Activated T-cell treated with anti-CD3 and anti-CD28 coated beads, Interleukin-2, amount 50 U/mL, for 24 hours (primary cell): ENCODE results near the gene ITGAL.
"Not testable (repeated sequence)": the region's sequence is repeated elsewhere in the genome, so short reads cannot be mapped to it uniquely, and the experiment has no call there.

Source experiments
- DNase-seq: peaks from one replicate; pipeline ENCODE4 v3.0.0-alpha.2; 2020
- H3K27ac Mint-ChIP-seq: 2 replicates; pipeline ENCODE4 v1.8.0; 2020; ENCODE audit warnings: mild to moderate bottlenecking, mixed read lengths
- H3K27me3 Mint-ChIP-seq: 2 replicates; pipeline ENCODE4 v1.8.0; 2020; ENCODE audit warnings: mixed read lengths
- H3K36me3 Mint-ChIP-seq: 2 replicates; pipeline ENCODE4 v1.8.0; 2020; ENCODE audit warnings: low read depth, mixed read lengths
- H3K4me1 Mint-ChIP-seq: 2 replicates; pipeline ENCODE4 v1.8.0; 2020; ENCODE audit warnings: low read depth, mixed read lengths
- H3K4me3 Mint-ChIP-seq: 2 replicates; pipeline ENCODE4 v1.8.0; 2020; ENCODE audit warnings: mild to moderate bottlenecking, moderate library complexity, mixed read lengths
- H3K9me3 Mint-ChIP-seq: 2 replicates; pipeline ENCODE4 v1.8.0; 2020; ENCODE audit warnings: mixed read lengths

ITGAL gene

GRCh38 chr16:30473231-30474073 is 910 bp downstream of the ITGAL start:
- Mint-ChIP-seq H3K27ac (peak overlapping the region; percentile 92), H3K4me3 (peak overlapping the region; percentile 94), H3K4me1 (peaks cover 68% of the 10 kb centered on the region), H3K36me3 (peaks cover 58% of the 10 kb centered on the region), H3K9me3 (no peaks in the 10 kb centered on the region), H3K27me3 (no peaks in the 10 kb centered on the region)
- DNase-seq: peak; percentile 85

GRCh38 chr16:30474074-30474452 is 1.5 kb downstream of the ITGAL start:
- no peaks in the 10 kb centered on the region for H3K9me3 Mint-ChIP-seq
- H3K27ac Mint-ChIP-seq: peak overlapping the region; percentile 92
- H3K4me3 Mint-ChIP-seq: peak overlapping the region; percentile 94
- peaks cover 73% of the 10 kb centered on the region for H3K4me1 Mint-ChIP-seq
- peaks cover 64% of the 10 kb centered on the region for H3K36me3 Mint-ChIP-seq
- peak; percentile 56 for DNase-seq
- no peaks in the 10 kb centered on the region for H3K27me3 Mint-ChIP-seq

GRCh38 chr16:30474684-30475083 is 2.1 kb downstream of the ITGAL start:
- Mint-ChIP-seq H3K9me3 (no peaks in the 10 kb centered on the region), H3K27me3 (no peaks in the 10 kb centered on the region), H3K4me3 (peak overlapping the region; percentile 94), H3K4me1 (peaks cover 70% of the 10 kb centered on the region), H3K36me3 (peaks cover 70% of the 10 kb centered on the region), H3K27ac (peak overlapping the region; percentile 83)
- no peak for DNase-seq

GRCh38 chr16:30476991-30477390 is 4.4 kb downstream of the ITGAL start:
- peak overlapping the region; percentile 85 for H3K27ac Mint-ChIP-seq
- peaks cover 67% of the 10 kb centered on the region for H3K4me1 Mint-ChIP-seq
- H3K36me3 Mint-ChIP-seq: peaks cover 92% of the 10 kb centered on the region
- H3K27me3 Mint-ChIP-seq: no peaks in the 10 kb centered on the region
- DNase-seq: no peak
- H3K4me3 Mint-ChIP-seq: no peak overlapping the region
- no peaks in the 10 kb centered on the region for H3K9me3 Mint-ChIP-seq

- H3K9me3 Mint-ChIP-seq, H3K4me3 Mint-ChIP-seq, H3K27me3 Mint-ChIP-seq, DNase-seq: not testable (repeated sequence)
- peaks cover 65% of the 10 kb centered on the region for H3K4me1 Mint-ChIP-seq
- H3K27ac Mint-ChIP-seq: peak overlapping the region; percentile 85
- H3K36me3 Mint-ChIP-seq: peaks cover 97% of the 10 kb centered on the region
Measured at GRCh38 chr16:30477773-30478172, 5.2 kb downstream of the ITGAL start.

- no peak for DNase-seq
- H3K4me1 Mint-ChIP-seq: peaks cover 68% of the 10 kb centered on the region
- peaks cover 97% of the 10 kb centered on the region for H3K36me3 Mint-ChIP-seq
Measured at GRCh38 chr16:30478766-30479478, 6.4 kb downstream of the ITGAL start.

GRCh38 chr16:30481381-30481780 is 8.8 kb downstream of the ITGAL start:
- Mint-ChIP-seq H3K4me1 (peaks cover 60% of the 10 kb centered on the region), H3K36me3 (peaks cover 98% of the 10 kb centered on the region), H3K27ac (peak overlapping the region; percentile 59), H3K4me3 (no peak overlapping the region), H3K9me3 (no peaks in the 10 kb centered on the region), H3K27me3 (no peaks in the 10 kb centered on the region)
- DNase-seq: no peak

More at GRCh38 chr16:30478766-30479478, 6.4 kb downstream of the ITGAL start:
- Mint-ChIP-seq H3K9me3 (no peaks in the 10 kb centered on the region), H3K27ac (peak overlapping the region; percentile 79), H3K27me3 (no peaks in the 10 kb centered on the region), H3K4me3 (no peak overlapping the region)

GRCh38 chr16:30482366-30482765 is 9.8 kb downstream of the ITGAL start:
- H3K4me3 Mint-ChIP-seq: no peak overlapping the region
- H3K9me3 Mint-ChIP-seq: no peaks in the 10 kb centered on the region
- H3K27ac Mint-ChIP-seq: peak overlapping the region; percentile 59
- DNase-seq: no peak
- H3K36me3 Mint-ChIP-seq: peaks cover 99% of the 10 kb centered on the region
- no peaks in the 10 kb centered on the region for H3K27me3 Mint-ChIP-seq
- H3K4me1 Mint-ChIP-seq: peaks cover 55% of the 10 kb centered on the region

- peak overlapping the region; percentile 69 for H3K27ac Mint-ChIP-seq
- H3K36me3 Mint-ChIP-seq: peaks cover 99% of the 10 kb centered on the region
- H3K27me3 Mint-ChIP-seq: no peaks in the 10 kb centered on the region
- DNase-seq: no peak
- H3K4me1 Mint-ChIP-seq: peaks cover 59% of the 10 kb centered on the region
- no peak overlapping the region for H3K4me3 Mint-ChIP-seq
- H3K9me3 Mint-ChIP-seq: no peaks in the 10 kb centered on the region
Measured at GRCh38 chr16:30484887-30485286, 12.3 kb downstream of the ITGAL start.

- Mint-ChIP-seq H3K27ac (peak overlapping the region; percentile 84), H3K4me3 (no peak overlapping the region), H3K27me3 (no peaks in the 10 kb centered on the region), H3K4me1 (peaks cover 58% of the 10 kb centered on the region), H3K9me3 (no peaks in the 10 kb centered on the region), H3K36me3 (peaks cover 100% of the 10 kb centered on the region)
- no peak for DNase-seq
Measured at GRCh38 chr16:30485818-30486436, 13.4 kb downstream of the ITGAL start.

- no peaks in the 10 kb centered on the region for H3K9me3 Mint-ChIP-seq
- peaks cover 94% of the 10 kb centered on the region for H3K36me3 Mint-ChIP-seq
- H3K27ac Mint-ChIP-seq: peak overlapping the region; percentile 86
- no peaks in the 10 kb centered on the region for H3K27me3 Mint-ChIP-seq
- H3K4me1 Mint-ChIP-seq: peaks cover 52% of the 10 kb centered on the region
- DNase-seq: no peak
- no peak overlapping the region for H3K4me3 Mint-ChIP-seq
Measured at GRCh38 chr16:30488764-30489605, 16.4 kb downstream of the ITGAL start.

GRCh38 chr16:30490210-30490609 is 17.7 kb downstream of the ITGAL start:
- Mint-ChIP-seq H3K4me1 (peaks cover 57% of the 10 kb centered on the region), H3K36me3 (peaks cover 94% of the 10 kb centered on the region), H3K4me3 (no peak overlapping the region), H3K27me3 (no peaks in the 10 kb centered on the region), H3K9me3 (no peaks in the 10 kb centered on the region), H3K27ac (peak overlapping the region; percentile 84)
- DNase-seq: no peak

- H3K27me3 Mint-ChIP-seq: no peaks in the 10 kb centered on the region
- no peaks in the 10 kb centered on the region for H3K9me3 Mint-ChIP-seq
- H3K36me3 Mint-ChIP-seq: peaks cover 90% of the 10 kb centered on the region
- no peak overlapping the region for H3K4me3 Mint-ChIP-seq
- H3K4me1 Mint-ChIP-seq: peaks cover 52% of the 10 kb centered on the region
- peak overlapping the region; percentile 84 for H3K27ac Mint-ChIP-seq
- DNase-seq: no peak
Measured at GRCh38 chr16:30491229-30491628, 18.7 kb downstream of the ITGAL start.

- no peak for DNase-seq
- H3K27me3 Mint-ChIP-seq: no peaks in the 10 kb centered on the region
- no peaks in the 10 kb centered on the region for H3K9me3 Mint-ChIP-seq
- no peak overlapping the region for H3K4me3 Mint-ChIP-seq
- H3K4me1 Mint-ChIP-seq: peaks cover 48% of the 10 kb centered on the region
- H3K27ac Mint-ChIP-seq: peak overlapping the region; percentile 84
- peaks cover 90% of the 10 kb centered on the region for H3K36me3 Mint-ChIP-seq
Measured at GRCh38 chr16:30491744-30492308, 19.3 kb downstream of the ITGAL start.
